GM12892 (cell line): ENCODE measurements around the gene EPN3.

Experiments used
- POLR2A ChIP-seq: IDR thresholded peaks from 2 replicates; pipeline ENCODE4 v1.6.1; 2011; ENCODE audit warnings: low read depth, low read length, control low read depth
- POLR2AphosphoS5 ChIP-seq: IDR thresholded peaks from 2 replicates; pipeline ENCODE4 v1.6.1; 2011; ENCODE audit warnings: low read depth, low read length, control low read depth
- TAF1 ChIP-seq: IDR thresholded peaks from 2 replicates; pipeline ENCODE4 v1.6.1; 2011; ENCODE audit warnings: low read depth, mild to moderate bottlenecking, control low read depth, low read length, borderline replicate concordance

GRCh38 chr17:50527155-50527762, 5.3 kb upstream of the EPN3 start:
- no peak for TF ChIP-seq POLR2AphosphoS5
- no peak for TF ChIP-seq POLR2A
- no peak for TF ChIP-seq TAF1
